ENCODE data around the gene MST1R.

DNA sequence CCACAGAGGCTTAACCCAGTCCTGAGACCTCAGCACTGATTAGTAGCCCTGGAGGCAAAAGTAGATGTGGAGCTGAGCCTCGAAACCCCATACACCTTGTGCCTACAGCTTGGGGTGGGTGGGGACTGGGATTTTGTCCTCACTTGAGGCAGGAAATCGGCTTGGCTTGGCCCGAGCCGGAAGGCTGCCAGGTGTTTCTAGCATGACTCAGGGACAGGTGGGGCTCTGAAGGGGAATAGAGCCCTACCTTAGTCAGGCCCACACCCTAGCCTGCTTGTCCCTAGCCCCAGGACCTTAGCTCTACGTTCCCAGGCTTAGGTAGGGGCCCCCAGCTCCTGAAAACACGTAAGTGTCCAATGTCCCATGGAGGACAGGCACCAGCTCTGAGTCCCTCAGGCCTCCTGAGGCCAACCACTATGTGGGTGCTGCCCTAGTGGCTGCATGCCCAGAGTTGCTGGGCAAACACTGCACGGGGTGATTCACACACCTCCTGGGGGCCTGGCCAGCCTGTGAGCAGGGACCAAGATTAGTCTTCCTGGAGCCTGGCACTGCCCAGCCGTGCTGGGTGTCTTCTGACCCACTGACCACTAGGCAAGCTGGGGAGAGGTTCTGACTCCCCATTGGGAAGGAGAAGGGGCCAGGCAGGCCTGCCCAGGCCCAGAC, 3.1 kb downstream of the MST1R start:
- TF ChIP-seq, protein P1, sequence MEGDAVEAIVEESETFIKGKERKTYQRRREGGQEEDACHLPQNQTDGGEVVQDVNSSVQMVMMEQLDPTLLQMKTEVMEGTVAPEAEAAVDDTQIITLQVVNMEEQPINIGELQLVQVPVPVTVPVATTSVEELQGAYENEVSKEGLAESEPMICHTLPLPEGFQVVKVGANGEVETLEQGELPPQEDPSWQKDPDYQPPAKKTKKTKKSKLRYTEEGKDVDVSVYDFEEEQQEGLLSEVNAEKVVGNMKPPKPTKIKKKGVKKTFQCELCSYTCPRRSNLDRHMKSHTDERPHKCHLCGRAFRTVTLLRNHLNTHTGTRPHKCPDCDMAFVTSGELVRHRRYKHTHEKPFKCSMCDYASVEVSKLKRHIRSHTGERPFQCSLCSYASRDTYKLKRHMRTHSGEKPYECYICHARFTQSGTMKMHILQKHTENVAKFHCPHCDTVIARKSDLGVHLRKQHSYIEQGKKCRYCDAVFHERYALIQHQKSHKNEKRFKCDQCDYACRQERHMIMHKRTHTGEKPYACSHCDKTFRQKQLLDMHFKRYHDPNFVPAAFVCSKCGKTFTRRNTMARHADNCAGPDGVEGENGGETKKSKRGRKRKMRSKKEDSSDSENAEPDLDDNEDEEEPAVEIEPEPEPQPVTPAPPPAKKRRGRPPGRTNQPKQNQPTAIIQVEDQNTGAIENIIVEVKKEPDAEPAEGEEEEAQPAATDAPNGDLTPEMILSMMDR (optimal IDR thresholded peaks at IDR 0.05 in 1 of 3, IDR thresholded peaks at IDR 0.05 in 1 of 3, conservative IDR thresholded peaks at IDR 0.05 in 1 of 3; ENCODE audit: extremely low read depth in 1 of 3, insufficient read depth in 2 of 3, low read length in 3 of 3) = no peak
- TF ChIP-seq EZH2 (IDR thresholded peaks at IDR 0.05; ENCODE audit: low read length) = no peak

Measured in keratinocyte (primary cell).